RWPE1 (cell line): Measurements from ENCODE around the gene MINDY4.

Source experiments
- CTCF ChIA-PET: fragments of 350-600 bp; sonication (Branson Sonifier 250); formaldehyde crosslinking; extraction: SDS; loops from one replicate; lab custom pipeline; 2021; lab: Yijun Ruan, JAX
- POLR2A ChIA-PET: fragments of 400-600 bp; formaldehyde crosslinking; extraction: SDS; loops from one replicate; lab custom pipeline; 2020; ENCODE audit warnings: antibody characterized with exemption; ENCODE audit not compliant: low non-redundant PET; lab: Yijun Ruan, JAX
- DNase-seq: peaks from one replicate; pipeline ENCODE4 v3.0.0; 2012; ENCODE audit warnings: low spot score
- H3K27ac ChIP-seq: fragments of 450-650 bp; 2 replicates; pipeline ENCODE4 v1.5.1; 2017
- CTCF ChIP-seq: fragments of 450-650 bp; conservative IDR thresholded peaks from 2 replicates; pipeline ENCODE4 v1.5.1; 2017; ENCODE audit warnings: low read depth, mild to moderate bottlenecking

The MINDY4 gene

DNA sequence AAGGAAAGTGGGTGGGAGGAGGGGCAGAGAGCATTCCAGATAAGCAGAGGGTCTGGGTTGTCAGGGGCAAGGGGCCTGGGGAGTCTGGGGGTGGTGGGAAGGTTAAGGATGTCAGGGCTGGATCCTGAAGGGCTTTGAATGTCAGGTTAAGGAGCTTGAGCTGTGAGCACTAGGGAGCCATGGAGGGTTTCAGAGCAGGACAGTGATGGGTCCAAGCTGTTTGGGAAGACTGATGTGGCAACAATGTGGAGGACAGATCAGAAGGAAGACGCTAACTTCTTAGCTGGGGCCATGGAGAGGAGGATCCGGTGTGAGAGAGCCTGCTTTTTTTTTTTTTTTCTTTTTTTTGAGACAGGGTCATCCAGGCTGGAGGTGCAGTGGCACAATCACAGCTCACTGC lies 126.6 kb downstream of the MINDY4 start:
- POLR2A ChIA-PET = no interaction called here
- TF ChIP-seq CTCF = no peak
- no peak overlapping the region for H3K27ac ChIP-seq
- CTCF ChIA-PET = no interaction called here
- no peak for DNase-seq

DNA sequence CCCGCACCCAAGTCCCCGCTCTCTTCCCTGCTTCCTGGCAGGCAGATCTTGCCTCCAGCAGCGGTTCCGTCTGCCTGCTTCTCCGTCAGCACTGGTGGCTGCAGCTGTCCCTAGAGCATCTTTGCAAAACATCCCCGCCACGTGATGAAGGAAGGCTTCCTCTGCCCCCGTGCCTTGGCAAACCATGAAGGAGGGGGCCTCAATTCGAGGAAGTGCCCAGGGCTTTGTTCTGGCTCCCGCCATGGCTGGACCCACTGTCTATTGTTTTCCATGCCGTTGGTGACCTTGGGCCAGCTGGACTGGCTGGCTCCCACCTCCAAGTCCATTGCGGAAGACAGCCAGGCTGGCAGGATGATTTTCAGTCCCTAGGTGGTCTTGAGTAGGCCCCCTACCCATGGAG lies 127.2 kb downstream of the MINDY4 start:
- no peak overlapping the region for H3K27ac ChIP-seq
- POLR2A ChIA-PET = no interaction called here
- TF ChIP-seq CTCF = no peak
- DNase-seq = no peak
- CTCF ChIA-PET = no interaction called here

DNA sequence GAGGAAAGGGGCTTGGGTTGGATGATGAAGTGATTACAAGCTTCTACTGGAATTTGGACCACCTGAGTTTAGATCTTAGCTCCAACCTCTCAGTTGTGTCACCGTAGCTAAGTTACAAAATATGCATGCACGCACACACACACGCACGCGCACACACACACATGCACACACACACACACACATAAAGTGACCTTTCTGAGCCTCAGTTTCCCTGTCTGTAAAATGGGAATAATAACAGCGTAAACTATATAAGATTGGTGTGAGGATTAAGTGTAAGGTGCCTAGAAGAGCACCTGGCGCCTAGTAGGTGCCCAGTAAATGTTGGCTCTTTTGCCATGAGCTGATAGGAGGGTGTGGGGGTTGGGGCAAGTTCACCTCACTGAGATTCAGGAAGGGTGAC lies 127.8 kb downstream of the MINDY4 start:
- DNase-seq = no peak
- TF ChIP-seq CTCF = no peak
- CTCF ChIA-PET = no interaction called here
- POLR2A ChIA-PET = no interaction called here
- H3K27ac ChIP-seq = no peak overlapping the region

DNA sequence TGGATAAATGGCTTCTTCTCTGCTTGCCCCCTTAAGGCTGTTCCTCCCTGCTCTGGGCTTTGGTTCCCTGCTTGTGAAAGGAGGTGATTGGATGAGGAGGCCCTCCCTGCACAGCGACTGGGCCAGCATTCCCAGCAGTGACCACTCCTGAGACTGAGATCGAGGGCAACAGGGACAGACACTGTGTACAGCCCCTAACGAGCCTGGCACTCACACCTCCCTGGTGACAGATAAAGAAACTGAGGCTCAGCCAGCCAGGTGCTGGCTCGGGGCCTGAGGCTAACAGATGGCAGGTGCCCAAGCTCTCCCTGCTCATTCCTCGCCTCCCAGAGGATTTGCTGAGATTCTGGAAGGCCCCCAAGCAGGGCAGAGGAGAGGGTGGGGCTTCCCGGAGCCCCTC lies 128.4 kb downstream of the MINDY4 start:
- ChIA-PET POLR2A (no interaction called here), CTCF (no interaction called here)
- DNase-seq = no peak
- H3K27ac ChIP-seq = no peak overlapping the region
- TF ChIP-seq CTCF = no peak

GRCh38 chr7:30900053-30900452 lies 128.8 kb downstream of the MINDY4 start:
- POLR2A ChIA-PET = no interaction called here
- CTCF ChIA-PET = no interaction called here
- no peak for TF ChIP-seq CTCF
- no peak for DNase-seq
- no peak overlapping the region for H3K27ac ChIP-seq

DNA sequence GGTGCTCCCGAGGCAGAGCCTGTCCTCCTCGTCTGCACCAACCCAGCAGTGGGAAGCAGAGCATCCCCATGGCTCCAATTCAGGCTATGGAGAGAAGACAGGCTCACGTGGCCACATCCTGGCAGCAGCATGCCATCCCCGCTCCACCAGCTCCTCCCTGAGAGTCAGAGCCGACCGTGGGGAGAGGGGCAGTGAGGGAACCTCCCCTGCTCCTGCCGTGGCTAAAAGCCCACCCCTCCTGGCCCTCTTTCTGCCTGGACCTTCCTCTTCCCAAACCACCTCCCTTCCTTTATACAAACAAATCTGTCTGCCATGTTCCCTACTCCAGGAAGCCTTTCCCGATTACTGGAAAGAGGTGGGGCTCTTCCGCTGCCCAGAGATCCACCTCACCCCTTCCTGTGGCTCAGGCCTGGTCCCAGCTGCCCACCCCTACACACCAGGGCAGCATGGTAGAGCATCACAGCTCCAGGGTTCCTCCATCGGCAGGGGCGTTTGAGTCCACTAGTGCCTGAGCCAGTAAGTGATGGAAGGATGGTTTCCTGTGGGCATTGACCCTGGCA lies 129.7 kb downstream of the MINDY4 start:
- POLR2A ChIA-PET = no interaction called here
- TF ChIP-seq CTCF = no peak
- H3K27ac ChIP-seq = no peak overlapping the region
- CTCF ChIA-PET = no interaction called here
- no peak for DNase-seq
